K562 (cell line): ENCODE measurements around the gene COQ8B. TPM values are rescaled to one million over a fixed set of nuclear protein-coding genes. Genes with fewer than 3 reads are reported as not detected.

ENCODE experiments used
- AFF1 ChIP-seq, 2 experiments: fragments of 450-650 bp; IDR thresholded peaks; 2 replicates each; pipeline ENCODE4 v1.6.1; 2018; ENCODE audit warnings: mild to moderate bottlenecking in 2 of 2, low read depth in 1 of 2; ENCODE audit not compliant: partially characterized antibody in 2 of 2
- CBFB ChIP-seq: sonication (generic); formaldehyde crosslinking; IDR thresholded peaks from 2 replicates; pipeline ENCODE4 v1.4.0; 2020; ENCODE audit warnings: mild to moderate bottlenecking, missing genetic modification reagents
- CREM ChIP-seq: IDR thresholded peaks from 2 replicates; pipeline ENCODE4 v1.6.1; 2014; ENCODE audit warnings: antibody characterized with exemption, low read depth
- KDM2B ChIP-seq: fragments of 250-450 bp; sonication (Bioruptor Pico); IDR thresholded peaks from 2 replicates; pipeline ENCODE4 v1.8.0; 2021; ENCODE audit warnings: mild to moderate bottlenecking, moderate library complexity
- NCOR1 ChIP-seq: fragments of 450-650 bp; IDR thresholded peaks from 2 replicates; pipeline ENCODE4 v1.6.1; 2016; ENCODE audit warnings: mild to moderate bottlenecking, moderate library complexity
- POLR2A ChIP-seq: fragments of 450-650 bp; conservative IDR thresholded peaks from 2 replicates; pipeline ENCODE4 v1.6.1; 2016
- RAD21 ChIP-seq, 2 experiments: fragments of 250-450 bp in 1 of 2; fragments of 450-650 bp in 1 of 2; sonication (Bioruptor Pico) in 1 of 2; formaldehyde crosslinking in 1 of 2; IDR thresholded peaks in 1 of 2; conservative IDR thresholded peaks in 1 of 2; 2 replicates each; pipeline versions ENCODE4 v1.4.0 to v1.8.0; 2020 to 2022; ENCODE audit warnings: mild to moderate bottlenecking in 2 of 2, moderate library complexity in 1 of 2
- RCOR1 ChIP-seq, 2 experiments: IDR thresholded peaks; 2 replicates each; pipeline ENCODE4 v1.6.1; 2012; ENCODE audit warnings: low read depth in 2 of 2, low read length in 2 of 2, borderline replicate concordance in 1 of 2, improper control_type of control experiment in 1 of 2
- RREB1 ChIP-seq: fragments of 250-450 bp; sonication (Bioruptor Pico); IDR thresholded peaks from 2 replicates; pipeline ENCODE4 v1.4.0; 2020
- SMARCC2 ChIP-seq: fragments of 450-650 bp; IDR thresholded peaks from 2 replicates; pipeline ENCODE4 v1.6.1; 2017; ENCODE audit warnings: antibody characterized with exemption, moderate library complexity, mild to moderate bottlenecking, low read depth
- SMARCE1 ChIP-seq: fragments of 450-650 bp; IDR thresholded peaks from 2 replicates; pipeline ENCODE4 v1.7.1; 2016; ENCODE audit warnings: mild to moderate bottlenecking
- ZNF124 ChIP-seq: sonication (generic); formaldehyde crosslinking; IDR thresholded peaks from 2 replicates; pipeline ENCODE4 v1.8.1; 2022; ENCODE audit warnings: missing genetic modification reagents
- ZNF354B ChIP-seq: fragments of 250-450 bp; sonication (Bioruptor Pico); IDR thresholded peaks from 2 replicates; pipeline ENCODE4 v1.4.0; 2020
- ZNF589 ChIP-seq: fragments of 200-800 bp; sonication (Bioruptor generic); IDR thresholded peaks from 2 replicates; pipeline ENCODE4 v1.6.1; 2016; ENCODE audit warnings: low read depth, missing genetic modification characterization, missing compliant biosample characterization
- polyA plus RNA-seq, 8 experiments: library from polyadenylated mRNA; depleted of rRNA in 4 of 8; stranded (reverse) in 5 of 8; unstranded in 3 of 8; fragments of >200 nt; fragmentation: Nextera tagmentation in 2 of 8; fragmentation: Illumina TruSeq in 1 of 8; extraction: Ambion mirVana in 2 of 8; extraction: Trizol in 1 of 8; gene quantifications; 2 replicates each; pipeline versions ENCODE4 v1.2.1 to v1.2.3, GENCODE V29; 2011 to 2014; ENCODE audit warnings: inconsistent platforms in 1 of 8, missing spikeins in 1 of 8
- total RNA-seq, 7 experiments: library from RNA; depleted of rRNA in 6 of 7; stranded (reverse); fragments of >200 nt in 6 of 7; fragmentation: Illumina TruSeq in 2 of 7; extraction: Trizol in 2 of 7; gene quantifications; 2 replicates each; pipeline versions ENCODE4 v1.2.1 to v1.2.3, GENCODE V29; 2011 to 2021; ENCODE audit warnings: low replicate concordance in 1 of 7

COQ8B gene
- total and polyA plus RNA-seq, 9 of the 15 experiments (the other 6 are each of a cell fraction or from before 2014, with no cell fraction given), result 0.41 to 32.3 (median 12.9) TPM

- TF ChIP-seq AFF1 (IDR thresholded peaks at IDR 0.05; ENCODE audit: low read depth in 1 of 2, partially characterized antibody in 2 of 2), result no peak
- no peak for TF ChIP-seq KDM2B (CRISPR knock-in tag)
- peak; percentile 65; the same call in 1 of the 2 replicates for TF ChIP-seq ZNF589 (CRISPR knock-in tag)
- 0 out of 2 replicates have a peak, but pooled peaks have one; percentile 38 for TF ChIP-seq ZNF124 (CRISPR knock-in tag)
- peak; percentile 79 for TF ChIP-seq CREM
- TF ChIP-seq ZNF354B (CRISPR knock-in tag), result no peak
- peak; percentile 73 for TF ChIP-seq NCOR1
- TF ChIP-seq SMARCE1, result peak; percentile 96
- peak; percentile 74 for TF ChIP-seq SMARCC2
- TF ChIP-seq POLR2A, result peak; percentile 64; the same call in 1 of the 2 replicates
- TF ChIP-seq RAD21 (CRISPR knock-in tag; conservative IDR thresholded peaks at IDR 0.05 in 1 of 2, IDR thresholded peaks at IDR 0.05 in 1 of 2), result 0 out of 4 replicates have a peak, but pooled peaks of 1 of the 2 experiments have one; percentile 9
- TF ChIP-seq RCOR1 (IDR thresholded peaks at IDR 0.05; ENCODE audit: borderline replicate concordance in 1 of 2, low read depth in 2 of 2, low read length in 2 of 2), result peak in 1 of 2 experiments; percentile 35; a peak in 1 of 4 replicates
- TF ChIP-seq RREB1 (CRISPR knock-in tag), result no peak
- peak; percentile 73 for TF ChIP-seq CBFB (CRISPR knock-in tag)
Measured at GRCh38 chr19:40663695-40664692, 52.7 kb downstream of the COQ8B start (continued).
